Middle frontal gyrus (tissue), 1 donor: ENCODE results near the gene OGFR.

ENCODE experiments used
- DNase-seq: peaks from one replicate; pipeline ENCODE4 v3.0.0-alpha.2; 2015; ENCODE audit warnings: low spot score; ENCODE audit errors: extremely low spot score

The OGFR gene

GRCh38 chr20:62770111-62770910, 34.3 kb upstream of the OGFR start:
- DNase-seq = no peak

- DNase-seq = no peak
Observed at GRCh38 chr20:62770916-62771315, 33.7 kb upstream of the OGFR start.

GRCh38 chr20:62771396-62772102, 33.1 kb upstream of the OGFR start:
- no peak for DNase-seq

GRCh38 chr20:62772103-62772611, 32.5 kb upstream of the OGFR start:
- DNase-seq = no peak

- DNase-seq = no peak
Observed at GRCh38 chr20:62772619-62772989, 32.0 kb upstream of the OGFR start.

GRCh38 chr20:62772990-62773844, 31.4 kb upstream of the OGFR start:
- no peak for DNase-seq

GRCh38 chr20:62773845-62774714, 30.6 kb upstream of the OGFR start:
- no peak for DNase-seq

- no peak for DNase-seq
Observed at GRCh38 chr20:62774762-62775161, 29.9 kb upstream of the OGFR start.

- no peak for DNase-seq
Observed at GRCh38 chr20:62775206-62775605, 29.4 kb upstream of the OGFR start.

GRCh38 chr20:62776035-62776691, 28.5 kb upstream of the OGFR start:
- no peak for DNase-seq

GRCh38 chr20:62776692-62777527, 27.7 kb upstream of the OGFR start:
- no peak for DNase-seq

GRCh38 chr20:62777528-62777830, 27.2 kb upstream of the OGFR start:
- DNase-seq = no peak

- no peak for DNase-seq
Observed at GRCh38 chr20:62778058-62778457, 26.6 kb upstream of the OGFR start.

- no peak for DNase-seq
Observed at GRCh38 chr20:62778601-62779416, 25.8 kb upstream of the OGFR start.

- DNase-seq = no peak
Observed at GRCh38 chr20:62779417-62779685, 25.3 kb upstream of the OGFR start.

- DNase-seq = no peak
Observed at GRCh38 chr20:62780204-62780603, 24.4 kb upstream of the OGFR start.

- DNase-seq = no peak
Observed at GRCh38 chr20:62780696-62781095, 23.9 kb upstream of the OGFR start.

- DNase-seq = no peak
Observed at GRCh38 chr20:62782149-62782892, 22.3 kb upstream of the OGFR start.
